Lower leg skin (tissue), 3 donors: ENCODE data around the gene GHR.

ENCODE experiments used
- POLR2A ChIP-seq, 2 donors: fragments of 450-650 bp; IDR thresholded peaks; one replicate each; pipeline ENCODE4 v1.6.1; 2016 to 2017; ENCODE audit warnings: antibody characterized with exemption in 2 of 2, mild to moderate bottlenecking in 1 of 2, moderate library complexity in 1 of 2
- TF ChIP-seq, protein P1 (sequence below), 3 donors: fragments of 450-650 bp; IDR thresholded peaks; one replicate each; pipeline ENCODE4 v1.5.1; 2016; ENCODE audit warnings: antibody characterized with exemption in 3 of 3, mild to moderate bottlenecking in 3 of 3, moderate library complexity in 2 of 3

DNA sequence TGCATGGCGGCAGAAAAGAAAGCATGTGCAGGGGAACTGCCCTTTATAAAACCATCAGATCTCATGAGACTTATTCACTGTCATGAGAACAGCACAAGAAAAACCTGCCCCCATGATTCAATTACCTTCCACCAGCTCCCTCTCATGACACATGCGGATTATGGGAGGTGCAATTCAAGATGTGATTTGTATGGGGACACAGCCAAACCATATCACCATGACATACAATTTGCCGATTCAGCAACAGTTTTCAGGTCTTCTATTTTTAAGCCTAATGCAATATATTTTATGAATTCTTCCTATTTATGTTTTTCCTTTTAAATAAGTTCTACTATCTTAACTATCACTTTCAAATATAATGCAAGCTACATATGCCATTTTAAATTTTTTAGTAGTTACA, 242.6 kb downstream of the GHR start:
- TF ChIP-seq, protein P1, sequence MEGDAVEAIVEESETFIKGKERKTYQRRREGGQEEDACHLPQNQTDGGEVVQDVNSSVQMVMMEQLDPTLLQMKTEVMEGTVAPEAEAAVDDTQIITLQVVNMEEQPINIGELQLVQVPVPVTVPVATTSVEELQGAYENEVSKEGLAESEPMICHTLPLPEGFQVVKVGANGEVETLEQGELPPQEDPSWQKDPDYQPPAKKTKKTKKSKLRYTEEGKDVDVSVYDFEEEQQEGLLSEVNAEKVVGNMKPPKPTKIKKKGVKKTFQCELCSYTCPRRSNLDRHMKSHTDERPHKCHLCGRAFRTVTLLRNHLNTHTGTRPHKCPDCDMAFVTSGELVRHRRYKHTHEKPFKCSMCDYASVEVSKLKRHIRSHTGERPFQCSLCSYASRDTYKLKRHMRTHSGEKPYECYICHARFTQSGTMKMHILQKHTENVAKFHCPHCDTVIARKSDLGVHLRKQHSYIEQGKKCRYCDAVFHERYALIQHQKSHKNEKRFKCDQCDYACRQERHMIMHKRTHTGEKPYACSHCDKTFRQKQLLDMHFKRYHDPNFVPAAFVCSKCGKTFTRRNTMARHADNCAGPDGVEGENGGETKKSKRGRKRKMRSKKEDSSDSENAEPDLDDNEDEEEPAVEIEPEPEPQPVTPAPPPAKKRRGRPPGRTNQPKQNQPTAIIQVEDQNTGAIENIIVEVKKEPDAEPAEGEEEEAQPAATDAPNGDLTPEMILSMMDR (IDR thresholded peaks at IDR 0.05): no peak
- TF ChIP-seq POLR2A (IDR thresholded peaks at IDR 0.05): no peak
